Neural progenitor cell (in vitro differentiated cells): ENCODE results near the gene SUPT4H1.

Experiments used
- EZH2phosphoT487 ChIP-seq: fragments of 200-600 bp; sonication (generic); IDR thresholded peaks from 2 replicates; pipeline ENCODE4 v1.6.1; 2017; ENCODE audit warnings: antibody characterized with exemption
- TF ChIP-seq, protein P1 (sequence below): fragments of 200-600 bp; sonication (generic); IDR thresholded peaks from 2 replicates; pipeline ENCODE4 v1.5.1; 2017; ENCODE audit warnings: antibody characterized with exemption, mild to moderate bottlenecking

DNA sequence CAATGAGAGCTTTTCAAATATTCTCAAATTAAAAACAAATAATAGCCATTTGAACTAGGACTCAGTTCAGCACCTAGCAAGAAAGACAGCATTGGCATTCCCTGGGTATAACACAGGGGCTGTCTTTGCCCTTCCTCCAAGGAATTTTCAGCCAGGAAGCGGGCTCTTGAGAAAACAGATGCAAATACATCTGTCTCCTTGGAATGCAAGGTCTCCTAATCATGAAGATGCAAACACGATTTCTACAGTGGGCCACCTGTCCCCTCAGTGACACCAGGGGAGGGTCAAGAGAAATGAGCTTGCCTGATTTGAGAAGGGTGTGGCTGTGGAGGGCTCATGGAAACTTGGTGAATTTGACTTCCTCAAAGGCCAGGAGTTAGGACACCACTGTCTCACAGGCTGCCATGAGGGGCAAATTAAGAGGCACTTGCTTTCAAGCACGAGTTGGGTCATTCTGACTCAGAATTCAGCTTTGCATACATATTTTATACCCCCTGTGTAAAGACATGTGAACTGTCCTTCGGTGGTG lies 24.5 kb upstream of the SUPT4H1 start:
- TF ChIP-seq, protein P1, sequence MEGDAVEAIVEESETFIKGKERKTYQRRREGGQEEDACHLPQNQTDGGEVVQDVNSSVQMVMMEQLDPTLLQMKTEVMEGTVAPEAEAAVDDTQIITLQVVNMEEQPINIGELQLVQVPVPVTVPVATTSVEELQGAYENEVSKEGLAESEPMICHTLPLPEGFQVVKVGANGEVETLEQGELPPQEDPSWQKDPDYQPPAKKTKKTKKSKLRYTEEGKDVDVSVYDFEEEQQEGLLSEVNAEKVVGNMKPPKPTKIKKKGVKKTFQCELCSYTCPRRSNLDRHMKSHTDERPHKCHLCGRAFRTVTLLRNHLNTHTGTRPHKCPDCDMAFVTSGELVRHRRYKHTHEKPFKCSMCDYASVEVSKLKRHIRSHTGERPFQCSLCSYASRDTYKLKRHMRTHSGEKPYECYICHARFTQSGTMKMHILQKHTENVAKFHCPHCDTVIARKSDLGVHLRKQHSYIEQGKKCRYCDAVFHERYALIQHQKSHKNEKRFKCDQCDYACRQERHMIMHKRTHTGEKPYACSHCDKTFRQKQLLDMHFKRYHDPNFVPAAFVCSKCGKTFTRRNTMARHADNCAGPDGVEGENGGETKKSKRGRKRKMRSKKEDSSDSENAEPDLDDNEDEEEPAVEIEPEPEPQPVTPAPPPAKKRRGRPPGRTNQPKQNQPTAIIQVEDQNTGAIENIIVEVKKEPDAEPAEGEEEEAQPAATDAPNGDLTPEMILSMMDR, result no peak
- TF ChIP-seq EZH2phosphoT487, result no peak
